ENCODE data around the gene KLLN.

KLLN gene

GRCh38 chr10:87816898-87817608 lies 46.3 kb downstream of the KLLN start:
- H3K9me3 Mint-ChIP-seq: no peaks in the 10 kb centered on the region
- TF ChIP-seq, protein P1, sequence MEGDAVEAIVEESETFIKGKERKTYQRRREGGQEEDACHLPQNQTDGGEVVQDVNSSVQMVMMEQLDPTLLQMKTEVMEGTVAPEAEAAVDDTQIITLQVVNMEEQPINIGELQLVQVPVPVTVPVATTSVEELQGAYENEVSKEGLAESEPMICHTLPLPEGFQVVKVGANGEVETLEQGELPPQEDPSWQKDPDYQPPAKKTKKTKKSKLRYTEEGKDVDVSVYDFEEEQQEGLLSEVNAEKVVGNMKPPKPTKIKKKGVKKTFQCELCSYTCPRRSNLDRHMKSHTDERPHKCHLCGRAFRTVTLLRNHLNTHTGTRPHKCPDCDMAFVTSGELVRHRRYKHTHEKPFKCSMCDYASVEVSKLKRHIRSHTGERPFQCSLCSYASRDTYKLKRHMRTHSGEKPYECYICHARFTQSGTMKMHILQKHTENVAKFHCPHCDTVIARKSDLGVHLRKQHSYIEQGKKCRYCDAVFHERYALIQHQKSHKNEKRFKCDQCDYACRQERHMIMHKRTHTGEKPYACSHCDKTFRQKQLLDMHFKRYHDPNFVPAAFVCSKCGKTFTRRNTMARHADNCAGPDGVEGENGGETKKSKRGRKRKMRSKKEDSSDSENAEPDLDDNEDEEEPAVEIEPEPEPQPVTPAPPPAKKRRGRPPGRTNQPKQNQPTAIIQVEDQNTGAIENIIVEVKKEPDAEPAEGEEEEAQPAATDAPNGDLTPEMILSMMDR (IDR thresholded peaks at IDR 0.05; ENCODE audit: unreplicated experiment in 3 of 3): no peak
- no peaks in the 10 kb centered on the region for H3K27me3 Mint-ChIP-seq (ENCODE audit: low read depth)

DNA sequence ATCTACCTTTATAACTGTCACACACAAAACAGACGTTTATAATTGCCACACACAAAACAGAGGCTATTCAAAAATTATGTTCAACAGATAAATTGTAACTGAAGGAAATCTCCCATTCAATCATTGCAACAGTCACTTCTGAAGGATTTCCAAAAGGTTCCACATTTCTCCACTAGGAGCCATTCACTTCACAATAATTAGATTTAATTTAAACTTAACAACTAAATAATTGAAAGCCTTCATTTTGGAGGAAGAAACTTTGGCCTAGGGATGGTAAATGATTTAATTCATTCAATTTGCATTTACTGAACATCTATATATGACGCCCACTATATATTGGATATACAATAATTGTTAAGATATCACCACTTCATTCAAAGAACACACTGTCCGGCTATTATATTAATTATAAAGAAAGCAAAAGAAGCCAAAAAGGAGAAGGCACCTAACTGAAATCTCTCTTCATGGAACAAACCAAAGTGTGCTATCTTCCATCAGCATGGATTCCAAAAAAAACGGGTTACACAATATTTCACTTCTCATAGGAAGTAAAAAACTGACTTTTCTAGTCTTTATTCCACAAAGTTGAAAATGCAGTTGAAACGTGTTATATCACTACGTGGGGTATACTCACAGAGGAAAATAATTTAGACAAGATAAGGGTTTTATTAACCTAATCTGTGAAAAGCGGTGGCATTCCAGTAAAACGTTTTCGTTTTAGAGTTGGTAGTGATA lies 47.0 kb downstream of the KLLN start:
- peaks cover 6% of the 10 kb centered on the region for H3K9me3 Mint-ChIP-seq
- TF ChIP-seq, protein P1 (IDR thresholded peaks at IDR 0.05; ENCODE audit: unreplicated experiment in 3 of 3): peak in 1 of 3 experiments; percentile 4
- peaks cover 30% of the 10 kb centered on the region for H3K36me3 Mint-ChIP-seq (ENCODE audit: low read depth)
- no peaks in the 10 kb centered on the region for H3K27me3 Mint-ChIP-seq (ENCODE audit: low read depth)
- peak overlapping the region; percentile 97 to 100 (median 99) for H3K4me3 Mint-ChIP-seq
- peak overlapping the region in 1 of 3 experiments; percentile 23 for H3K27ac Mint-ChIP-seq
- H3K4me1 Mint-ChIP-seq: peaks cover 30% of the 10 kb centered on the region

More at GRCh38 chr10:87816898-87817608, 46.3 kb downstream of the KLLN start:
- Mint-ChIP-seq H3K27ac (peak overlapping the region; percentile 92 to 98 (median 96)), H3K36me3 (ENCODE audit: low read depth) (peaks cover 23% of the 10 kb centered on the region), H3K4me1 (peaks cover 30% of the 10 kb centered on the region), H3K4me3 (peak overlapping the region; percentile 97 to 100 (median 99))
